Body of pancreas (tissue), 4 donors: ENCODE measurements around the gene CST3. TPM values are rescaled to one million over a fixed set of nuclear protein-coding genes. Genes with fewer than 3 reads are reported as not detected.

Experiments
- ATAC-seq: fragments of 150-250 bp; one replicate; pipeline ENCODE4 v1.9.1; 2016
- DNase-seq, 4 donors: peaks; one replicate each; pipeline ENCODE4 v3.0.0-alpha.2; 2019
- H3K27ac ChIP-seq, 4 donors: fragments of 200-600 bp; sonication (generic); 1 replicate in 3 of 4; 2 replicates in 1 of 4; pipeline versions ENCODE4 v1.5.1 to v1.6.1; 2016 to 2019; ENCODE audit warnings: mild to moderate bottlenecking in 1 of 4, mixed read lengths in 1 of 4, moderate library complexity in 1 of 4
- H3K27me3 ChIP-seq, 2 donors: fragments of 200-600 bp; sonication (generic); one replicate each; pipeline ENCODE4 v1.6.0; 2016; ENCODE audit warnings: mild to moderate bottlenecking in 1 of 2
- H3K36me3 ChIP-seq, 2 donors: fragments of 200-600 bp; sonication (generic); replicated peaks in 1 of 2; 2 replicates each; pipeline ENCODE4 v1.5.1; 2016; ENCODE audit warnings: low read depth in 2 of 2; ENCODE audit not compliant: insufficient read depth in 1 of 2
- H3K4me1 ChIP-seq: fragments of 200-600 bp; sonication (generic); one replicate; pipeline ENCODE4 v1.6.0; 2016
- H3K4me3 ChIP-seq, 2 donors: fragments of 200-600 bp; sonication (generic); 1 replicate in 1 of 2; 2 replicates in 1 of 2; pipeline ENCODE4 v1.5.1; 2016 to 2019
- H3K9me3 ChIP-seq, 3 donors: fragments of 200-600 bp; sonication (generic); 1 replicate in 2 of 3; 2 replicates in 1 of 3; pipeline ENCODE4 v1.5.1; 2016
- POLR2A ChIP-seq, 3 donors: fragments of 450-650 bp; IDR thresholded peaks; one replicate each; pipeline ENCODE4 v1.6.1; 2016; ENCODE audit warnings: antibody characterized with exemption in 3 of 3, mild to moderate bottlenecking in 2 of 3
- WGBS, 2 donors: methylation state at CpG; one replicate each; pipeline ENCODE4 v1.1.5; 2017; 5-methylcytosine and 5-hydroxymethylcytosine counted together
- intact Hi-C: fragments of 100-400 bp; cut with DNase I; formaldehyde crosslinking; loops from one replicate; pipeline ENCODE4 v1.15.1; 2023
- total RNA-seq, 2 donors: library from RNA; depleted of rRNA; stranded (reverse); fragments of >200 nt; gene quantifications; one replicate each; pipeline ENCODE4 v1.1.0, GENCODE V29; 2016
- TF ChIP-seq, protein P1 (sequence below), 7 experiments: fragments of 450-650 bp in 4 of 7; fragments of 200-600 bp in 3 of 7; sonication (generic) in 3 of 7; IDR thresholded peaks; one replicate each; pipeline ENCODE4 v1.5.1; 2016 to 2019; ENCODE audit warnings: antibody characterized with exemption in 7 of 7

Gene CST3
- total RNA-seq, 2 donors from 2014 or later: 491 to 654 TPM

DNA sequence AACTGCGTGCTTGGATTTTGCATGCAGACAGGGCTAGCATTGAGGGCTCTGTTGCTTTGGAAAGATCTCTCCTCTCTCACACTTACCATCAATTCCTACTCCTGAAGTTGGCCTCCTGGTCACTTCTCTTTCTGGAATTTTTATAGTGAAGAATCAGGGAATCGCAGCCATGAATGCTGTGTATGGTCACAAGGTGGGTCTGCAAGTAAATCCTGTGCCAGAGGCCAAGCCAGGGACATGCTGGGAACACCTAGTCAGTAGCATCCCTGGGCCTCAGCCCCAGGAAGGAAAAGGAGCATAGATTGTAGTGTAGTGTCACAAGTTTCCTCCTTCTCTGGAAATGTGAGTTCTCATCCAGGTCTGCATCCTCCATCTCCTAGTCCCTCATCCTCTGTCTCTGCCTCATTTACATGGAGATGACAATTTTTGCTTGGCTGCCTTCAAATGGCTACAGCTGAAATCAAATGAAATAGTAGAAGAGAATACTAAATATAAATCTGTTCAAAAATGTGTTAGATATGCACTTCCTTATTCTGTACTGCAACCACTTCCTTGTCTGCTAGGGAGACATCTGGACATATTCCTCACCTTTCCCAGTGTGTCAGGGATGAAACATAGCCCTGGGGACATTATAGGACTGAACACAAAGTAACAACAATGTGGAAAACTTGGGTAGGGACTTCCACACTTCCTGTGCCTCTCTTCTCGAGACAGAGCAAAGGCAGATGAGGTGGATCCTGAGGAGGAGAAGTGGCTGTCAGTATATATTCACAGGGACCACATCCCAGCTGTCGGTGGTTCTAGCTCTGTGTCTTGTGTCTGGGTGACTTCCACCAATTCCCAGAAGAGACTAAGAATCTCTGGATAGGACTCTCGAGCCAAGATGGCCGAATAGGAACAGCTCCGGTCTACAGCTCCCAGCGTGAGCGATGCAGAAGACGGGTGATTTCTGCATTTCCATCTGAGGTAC, 49.0 kb downstream of the CST3 start:
- no peak for ATAC-seq
- H3K9me3 ChIP-seq: no peaks in the 10 kb centered on the region

DNA sequence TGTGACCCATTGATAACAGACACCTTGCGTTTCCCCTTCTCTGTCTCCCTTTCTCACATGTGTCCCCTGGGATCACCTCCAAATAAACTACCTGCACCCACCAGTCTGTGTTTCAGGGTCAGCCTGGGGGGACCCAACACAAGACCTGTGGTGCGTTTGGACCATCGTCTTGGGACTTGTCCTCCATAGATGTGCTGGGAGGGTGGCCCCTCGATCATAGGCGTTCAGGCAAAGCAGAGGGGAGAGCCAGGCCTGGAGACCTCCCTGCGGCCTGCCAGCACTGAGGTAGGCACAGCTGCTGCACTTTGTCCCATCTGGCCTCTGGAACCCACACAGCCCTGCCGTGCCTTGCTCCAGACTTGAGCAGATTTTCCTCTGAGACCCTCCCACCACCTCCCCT, 50.1 kb downstream of the CST3 start:
- DNase-seq (no peak), ATAC-seq (no peak)
- intact Hi-C loops: no loop called here
- TF ChIP-seq, protein P1, sequence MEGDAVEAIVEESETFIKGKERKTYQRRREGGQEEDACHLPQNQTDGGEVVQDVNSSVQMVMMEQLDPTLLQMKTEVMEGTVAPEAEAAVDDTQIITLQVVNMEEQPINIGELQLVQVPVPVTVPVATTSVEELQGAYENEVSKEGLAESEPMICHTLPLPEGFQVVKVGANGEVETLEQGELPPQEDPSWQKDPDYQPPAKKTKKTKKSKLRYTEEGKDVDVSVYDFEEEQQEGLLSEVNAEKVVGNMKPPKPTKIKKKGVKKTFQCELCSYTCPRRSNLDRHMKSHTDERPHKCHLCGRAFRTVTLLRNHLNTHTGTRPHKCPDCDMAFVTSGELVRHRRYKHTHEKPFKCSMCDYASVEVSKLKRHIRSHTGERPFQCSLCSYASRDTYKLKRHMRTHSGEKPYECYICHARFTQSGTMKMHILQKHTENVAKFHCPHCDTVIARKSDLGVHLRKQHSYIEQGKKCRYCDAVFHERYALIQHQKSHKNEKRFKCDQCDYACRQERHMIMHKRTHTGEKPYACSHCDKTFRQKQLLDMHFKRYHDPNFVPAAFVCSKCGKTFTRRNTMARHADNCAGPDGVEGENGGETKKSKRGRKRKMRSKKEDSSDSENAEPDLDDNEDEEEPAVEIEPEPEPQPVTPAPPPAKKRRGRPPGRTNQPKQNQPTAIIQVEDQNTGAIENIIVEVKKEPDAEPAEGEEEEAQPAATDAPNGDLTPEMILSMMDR (IDR thresholded peaks at IDR 0.05): no peak
- TF ChIP-seq POLR2A (IDR thresholded peaks at IDR 0.05): no peak
- Histone ChIP-seq H3K4me1 (no peaks in the 10 kb centered on the region), H3K4me3 (no peak overlapping the region), H3K27ac (no peak overlapping the region), H3K27me3 (no peaks in the 10 kb centered on the region), H3K36me3 (no peaks in the 10 kb centered on the region), H3K9me3 (no peaks in the 10 kb centered on the region)
- WGBS, 2 donors: 63 to 81% methylated on average over 7 of the region's 7 CpGs

More for the DNA sequence above, 49.0 kb downstream of the CST3 start:
- no peak for DNase-seq
- no peaks in the 10 kb centered on the region for H3K36me3 ChIP-seq
- no peak overlapping the region for H3K27ac ChIP-seq
- H3K27me3 ChIP-seq: no peaks in the 10 kb centered on the region
- WGBS, 2 donors: 74% methylated on average over 7 to 8 of the region's 10 CpGs
- no peaks in the 10 kb centered on the region for H3K4me1 ChIP-seq
- no peak for TF ChIP-seq POLR2A (IDR thresholded peaks at IDR 0.05)
- TF ChIP-seq, protein P1 (IDR thresholded peaks at IDR 0.05): no peak
- intact Hi-C loops: no loop called here
- no peak overlapping the region for H3K4me3 ChIP-seq

DNA sequence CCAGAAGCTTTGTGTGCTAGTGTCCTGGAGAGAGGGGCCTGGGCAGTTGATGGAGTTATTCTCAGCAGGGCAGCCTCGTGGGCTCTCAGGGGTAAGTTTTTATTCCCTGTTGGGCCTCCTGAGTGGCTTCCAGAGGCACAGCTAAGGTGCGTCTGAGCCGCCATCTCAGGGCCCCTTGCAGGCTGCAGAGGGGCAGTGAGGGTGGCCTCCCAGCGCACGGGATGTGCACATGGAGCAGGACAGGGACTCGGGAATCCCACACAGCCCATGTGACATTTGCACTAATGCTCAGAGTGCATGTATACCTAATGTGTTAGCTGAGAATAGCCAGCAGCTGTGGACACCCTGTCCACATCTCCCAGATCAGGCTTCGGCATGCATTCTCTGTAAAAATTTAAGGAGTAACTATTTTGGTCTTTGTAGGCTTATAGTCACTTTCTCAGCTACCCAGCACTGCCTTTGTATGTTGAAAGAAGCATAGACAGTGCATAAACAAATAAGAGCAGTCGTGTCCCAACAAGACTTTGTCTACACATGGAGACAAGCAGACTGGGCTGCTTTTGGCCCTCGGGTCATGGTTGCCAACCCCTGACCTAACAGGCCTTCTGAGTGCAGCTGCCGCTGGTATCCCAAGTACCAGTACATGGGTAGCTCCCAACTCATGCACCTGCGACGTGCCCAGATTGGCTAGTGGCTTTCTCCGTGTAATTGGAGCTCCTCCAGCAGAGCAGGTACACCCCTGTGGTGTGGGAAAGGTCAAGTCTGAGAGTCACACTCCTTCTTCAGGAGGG, 50.8 kb downstream of the CST3 start:
- H3K4me3 ChIP-seq: no peak overlapping the region
- WGBS, 2 donors: 54 to 62% methylated on average over 8 to 13 of the region's 13 CpGs
- intact Hi-C loops: no loop called here
- ATAC-seq (no peak), DNase-seq (no peak)
- TF ChIP-seq, protein P1 (IDR thresholded peaks at IDR 0.05): no peak
- no peak for TF ChIP-seq POLR2A (IDR thresholded peaks at IDR 0.05)
- no peak overlapping the region for H3K27ac ChIP-seq
- H3K36me3 ChIP-seq: no peaks in the 10 kb centered on the region
- no peaks in the 10 kb centered on the region for H3K9me3 ChIP-seq
- no peaks in the 10 kb centered on the region for H3K4me1 ChIP-seq
- H3K27me3 ChIP-seq: no peaks in the 10 kb centered on the region

DNA sequence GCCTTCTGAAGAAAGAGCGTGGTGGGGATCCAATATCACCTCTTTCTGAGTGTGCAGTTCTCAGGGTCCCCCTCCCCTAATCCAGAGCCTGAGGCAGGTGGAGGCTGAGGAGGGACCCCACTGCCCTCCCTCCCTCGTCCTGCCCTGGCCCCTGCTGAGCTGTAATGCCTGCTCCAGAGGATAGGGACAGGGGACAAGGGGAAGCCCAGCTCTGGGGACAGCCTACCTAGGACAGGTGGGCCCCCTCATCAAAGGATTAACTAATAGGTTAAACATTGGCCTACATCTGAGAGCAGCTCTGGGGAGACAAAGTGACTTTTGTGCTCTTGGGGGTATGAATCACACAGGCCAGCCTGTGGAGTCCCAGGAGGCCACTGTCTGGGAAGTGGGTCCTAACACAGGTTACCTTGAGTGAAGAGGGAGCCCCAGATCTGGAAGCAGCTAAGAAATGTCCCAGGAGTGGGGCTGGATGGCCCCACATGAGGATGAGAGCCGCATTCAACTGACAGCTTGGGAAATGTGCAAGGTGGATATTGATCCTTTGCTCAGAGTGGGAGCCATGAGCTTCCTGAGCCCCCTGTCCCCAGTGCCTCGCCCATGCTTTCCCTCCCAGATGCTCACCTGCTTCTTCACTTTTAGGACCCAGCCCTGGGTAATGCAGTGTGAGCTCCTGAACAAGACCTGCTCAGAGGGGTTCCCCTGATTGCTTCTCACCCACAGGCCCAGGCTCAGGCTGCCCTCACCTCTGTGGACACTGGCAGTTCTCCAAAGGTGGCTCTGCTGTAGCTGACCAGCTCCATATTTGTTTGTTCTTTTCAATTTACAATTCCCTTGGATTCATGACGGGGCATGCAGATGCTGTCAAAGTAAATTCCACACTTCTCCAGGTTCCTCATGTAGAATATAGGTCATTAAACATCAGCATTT, 51.7 kb downstream of the CST3 start:
- H3K36me3 ChIP-seq: no peaks in the 10 kb centered on the region
- DNase-seq (no peak), ATAC-seq (no peak)
- TF ChIP-seq POLR2A (IDR thresholded peaks at IDR 0.05): no peak
- TF ChIP-seq, protein P1 (IDR thresholded peaks at IDR 0.05): no peak
- H3K27me3 ChIP-seq: no peaks in the 10 kb centered on the region
- no peaks in the 10 kb centered on the region for H3K4me1 ChIP-seq
- H3K9me3 ChIP-seq: no peaks in the 10 kb centered on the region
- no peak overlapping the region for H3K27ac ChIP-seq
- intact Hi-C loops: no loop called here
- no peak overlapping the region for H3K4me3 ChIP-seq
- 26 to 49% methylated on average over 3 to 5 of the region's 5 CpGs for WGBS, 2 donors
